Neural progenitor cell (in vitro differentiated cells): ENCODE data around the gene MYBBP1A.

ENCODE experiments used
- EZH2 ChIP-seq: fragments of 200-600 bp; sonication (generic); IDR thresholded peaks from 2 replicates; pipeline ENCODE4 v1.6.1; 2017; ENCODE audit warnings: antibody characterized with exemption, mild to moderate bottlenecking, moderate library complexity
- EZH2phosphoT487 ChIP-seq: fragments of 200-600 bp; sonication (generic); IDR thresholded peaks from 2 replicates; pipeline ENCODE4 v1.6.1; 2017; ENCODE audit warnings: antibody characterized with exemption
- TF ChIP-seq, protein P1 (sequence below): fragments of 200-600 bp; sonication (generic); IDR thresholded peaks from 2 replicates; pipeline ENCODE4 v1.5.1; 2017; ENCODE audit warnings: antibody characterized with exemption, mild to moderate bottlenecking

DNA sequence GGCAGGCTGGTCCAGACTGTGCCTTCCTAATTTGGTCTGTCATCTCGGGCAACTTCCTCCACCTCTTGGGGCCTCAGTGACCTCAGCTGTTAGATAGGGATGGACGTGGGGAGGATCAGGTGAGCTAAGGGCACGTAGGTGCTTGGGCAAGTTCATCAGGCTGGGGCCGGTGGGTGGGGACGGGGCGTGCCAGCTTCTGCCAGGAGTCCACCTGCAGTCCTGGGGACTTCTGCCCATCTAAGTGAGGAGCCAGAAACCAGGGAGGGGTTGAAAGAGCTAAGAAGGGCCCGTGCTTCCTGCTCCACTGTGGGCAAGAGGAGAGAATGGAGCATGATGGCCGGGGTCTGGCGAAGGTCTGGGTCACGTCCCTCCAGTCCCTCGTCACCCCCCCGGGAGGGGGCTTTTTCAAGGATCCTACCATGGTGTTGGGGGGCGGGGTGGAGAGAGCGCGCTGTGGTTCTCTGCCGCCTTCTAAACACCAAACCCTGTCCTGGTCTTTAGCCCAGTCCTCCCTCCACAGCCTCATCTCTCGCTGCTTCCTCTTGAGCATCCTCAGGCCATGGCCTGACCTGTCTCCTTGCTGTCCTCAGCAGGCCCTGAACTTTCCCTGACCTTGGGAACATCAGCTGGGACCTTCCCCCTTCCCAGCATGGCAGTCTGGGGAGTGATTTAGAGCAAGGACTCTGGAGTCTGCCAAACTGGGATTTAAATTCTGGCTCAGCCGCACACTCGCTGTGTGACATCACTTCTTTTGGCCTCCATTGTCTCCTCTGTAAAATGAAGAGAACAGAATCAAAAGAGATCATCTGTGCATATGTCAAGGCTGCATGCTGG lies 34.9 kb downstream of the MYBBP1A start:
- TF ChIP-seq, protein P1, sequence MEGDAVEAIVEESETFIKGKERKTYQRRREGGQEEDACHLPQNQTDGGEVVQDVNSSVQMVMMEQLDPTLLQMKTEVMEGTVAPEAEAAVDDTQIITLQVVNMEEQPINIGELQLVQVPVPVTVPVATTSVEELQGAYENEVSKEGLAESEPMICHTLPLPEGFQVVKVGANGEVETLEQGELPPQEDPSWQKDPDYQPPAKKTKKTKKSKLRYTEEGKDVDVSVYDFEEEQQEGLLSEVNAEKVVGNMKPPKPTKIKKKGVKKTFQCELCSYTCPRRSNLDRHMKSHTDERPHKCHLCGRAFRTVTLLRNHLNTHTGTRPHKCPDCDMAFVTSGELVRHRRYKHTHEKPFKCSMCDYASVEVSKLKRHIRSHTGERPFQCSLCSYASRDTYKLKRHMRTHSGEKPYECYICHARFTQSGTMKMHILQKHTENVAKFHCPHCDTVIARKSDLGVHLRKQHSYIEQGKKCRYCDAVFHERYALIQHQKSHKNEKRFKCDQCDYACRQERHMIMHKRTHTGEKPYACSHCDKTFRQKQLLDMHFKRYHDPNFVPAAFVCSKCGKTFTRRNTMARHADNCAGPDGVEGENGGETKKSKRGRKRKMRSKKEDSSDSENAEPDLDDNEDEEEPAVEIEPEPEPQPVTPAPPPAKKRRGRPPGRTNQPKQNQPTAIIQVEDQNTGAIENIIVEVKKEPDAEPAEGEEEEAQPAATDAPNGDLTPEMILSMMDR, result no peak
- no peak for TF ChIP-seq EZH2
- no peak for TF ChIP-seq EZH2phosphoT487
